ENCODE data around the gene ADGRA3. TPM values are rescaled to one million over a fixed set of nuclear protein-coding genes. Genes with fewer than 3 reads are reported as not detected.

The ADGRA3 gene
- total RNA-seq, 1 experiment from 2014 or later, result 56.5 TPM

DNA sequence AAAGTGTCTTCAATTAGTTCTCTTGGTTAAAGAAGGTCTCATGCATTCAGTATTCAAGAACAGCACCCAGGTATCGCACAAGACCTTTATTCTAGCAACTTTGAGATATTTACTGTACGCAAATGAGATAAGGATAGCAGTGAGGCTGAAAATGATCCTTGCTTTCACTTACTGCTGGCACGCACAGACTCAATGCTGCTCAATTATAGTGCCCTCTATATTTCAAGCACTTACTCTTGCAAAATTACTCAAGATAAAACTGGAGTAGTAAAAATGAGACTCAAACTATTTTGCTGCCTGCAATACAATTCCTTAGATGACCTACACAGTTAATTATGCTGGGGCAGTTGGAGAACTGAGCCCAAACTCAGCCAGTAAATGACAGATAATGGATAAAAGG, 60.9 kb downstream of the ADGRA3 start:
- Histone ChIP-seq H4K91ac (ENCODE audit: insufficient read length, low read depth, low read length) (no peak overlapping the region), H2AK5ac (ENCODE audit: insufficient read length, low read length) (no peak overlapping the region), H3K4ac (ENCODE audit: low read depth, low read length) (no peak overlapping the region), H3K23me2 (ENCODE audit: insufficient read length, low read depth, low read length, poor library complexity, severe bottlenecking) (no peaks in the 10 kb centered on the region), H3K27me3 (ENCODE audit: insufficient read depth, low read length) (no peaks in the 10 kb centered on the region), H4K20me1 (ENCODE audit: control insufficient read depth, insufficient read depth, insufficient read length) (no peaks in the 10 kb centered on the region), H2BK15ac (ENCODE audit: low read depth, low read length) (no peak overlapping the region), H2BK5ac (ENCODE audit: insufficient read length, low read length) (no peak overlapping the region), H3K9ac (ENCODE audit: extremely low read depth, insufficient read length, low read length) (no peak overlapping the region), H4K8ac (replicated peaks; ENCODE audit: insufficient read length, low read depth, low read length) (no peak overlapping the region), H2AFZ (ENCODE audit: low read length) (no peak overlapping the region), H4K5ac (ENCODE audit: insufficient read length, low read depth, low read length) (no peak overlapping the region), H3K18ac (ENCODE audit: insufficient read length, low read depth, low read length) (no peak overlapping the region), H3K14ac (ENCODE audit: insufficient read depth, low read length) (no peak overlapping the region), H2BK12ac (ENCODE audit: insufficient read length, low read depth, low read length) (no peak overlapping the region), H3K4me1 (ENCODE audit: insufficient read depth, low read length) (no peaks in the 10 kb centered on the region; the same call in 1 of the 2 replicates), H3K79me2 (ENCODE audit: insufficient read depth, low read length) (no peaks in the 10 kb centered on the region), H3K23ac (ENCODE audit: insufficient read length, low read depth, low read length) (no peak overlapping the region), H3K4me2 (ENCODE audit: insufficient read depth, insufficient read length, low read length) (no peak overlapping the region), H3K9me3 (ENCODE audit: control insufficient read depth, low read depth, low read length) (no peaks in the 10 kb centered on the region), H2BK20ac (ENCODE audit: low read depth, low read length, poor library complexity, severe bottlenecking) (no peak overlapping the region), H3K56ac (ENCODE audit: insufficient read length, low read depth, low read length) (no peak overlapping the region), H3K27ac (ENCODE audit: insufficient read length, low read depth, low read length) (no peak overlapping the region), H3T11ph (ENCODE audit: low read length) (no peak overlapping the region), H3K79me1 (ENCODE audit: insufficient read depth, low read depth, low read length, poor library complexity, severe bottlenecking) (no peaks in the 10 kb centered on the region), H2BK120ac (ENCODE audit: low read depth, low read length, poor library complexity, severe bottlenecking) (no peak overlapping the region)
- Mint-ChIP-seq H3K36me3 (ENCODE audit: insufficient read depth in 1 of 3, low read depth in 3 of 3) (peaks cover 9 to 18% (median 15%) of the 10 kb centered on the region in 3 experiments; a peak in 6 of 7 replicates), H3K27me3 (ENCODE audit: low read depth) (no peaks in the 10 kb centered on the region), H3K27ac (no peak overlapping the region), H3K9me3 (no peaks in the 10 kb centered on the region), H3K4me3 (no peak overlapping the region), H3K4me1 (peaks cover 17 to 20% of the 10 kb centered on the region in 2 experiments)
- TF ChIP-seq, protein P1, sequence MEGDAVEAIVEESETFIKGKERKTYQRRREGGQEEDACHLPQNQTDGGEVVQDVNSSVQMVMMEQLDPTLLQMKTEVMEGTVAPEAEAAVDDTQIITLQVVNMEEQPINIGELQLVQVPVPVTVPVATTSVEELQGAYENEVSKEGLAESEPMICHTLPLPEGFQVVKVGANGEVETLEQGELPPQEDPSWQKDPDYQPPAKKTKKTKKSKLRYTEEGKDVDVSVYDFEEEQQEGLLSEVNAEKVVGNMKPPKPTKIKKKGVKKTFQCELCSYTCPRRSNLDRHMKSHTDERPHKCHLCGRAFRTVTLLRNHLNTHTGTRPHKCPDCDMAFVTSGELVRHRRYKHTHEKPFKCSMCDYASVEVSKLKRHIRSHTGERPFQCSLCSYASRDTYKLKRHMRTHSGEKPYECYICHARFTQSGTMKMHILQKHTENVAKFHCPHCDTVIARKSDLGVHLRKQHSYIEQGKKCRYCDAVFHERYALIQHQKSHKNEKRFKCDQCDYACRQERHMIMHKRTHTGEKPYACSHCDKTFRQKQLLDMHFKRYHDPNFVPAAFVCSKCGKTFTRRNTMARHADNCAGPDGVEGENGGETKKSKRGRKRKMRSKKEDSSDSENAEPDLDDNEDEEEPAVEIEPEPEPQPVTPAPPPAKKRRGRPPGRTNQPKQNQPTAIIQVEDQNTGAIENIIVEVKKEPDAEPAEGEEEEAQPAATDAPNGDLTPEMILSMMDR (conservative IDR thresholded peaks at IDR 0.05), result no peak
- no peak for DNase-seq
- no CpG with 5 or more reads among the region's 3 CpGs for WGBS (ENCODE audit: extremely low coverage, insufficient read length, low lambda C conversion rate)

All from H9 (cell line).